PFSK-1 (cell line): Measurements from ENCODE around the gene APRT.

Source experiments
- FOXP2 ChIP-seq: optimal IDR thresholded peaks from 2 replicates; pipeline ENCODE3; 2011; ENCODE audit warnings: borderline replicate concordance, control low read depth, inconsistent platforms; ENCODE audit not compliant: insufficient read depth; ENCODE audit errors: extremely low read length, extremely low read depth
- POLR2AphosphoS5 ChIP-seq: IDR thresholded peaks from 2 replicates; pipeline ENCODE4 v1.6.1; 2012; ENCODE audit warnings: low read depth, mild to moderate bottlenecking, control low read depth, low read length, moderate library complexity
- SIN3A ChIP-seq: IDR thresholded peaks from 2 replicates; pipeline ENCODE4 v1.6.1; 2012; ENCODE audit warnings: mild to moderate bottlenecking, low read length, moderate library complexity, borderline replicate concordance; ENCODE audit not compliant: insufficient read depth
- TAF1 ChIP-seq: IDR thresholded peaks from 2 replicates; pipeline ENCODE4 v1.6.1; 2012; ENCODE audit warnings: low read length, control low read depth, borderline replicate concordance; ENCODE audit not compliant: insufficient read depth
- TF ChIP-seq, protein P1 (sequence below), 2 experiments: IDR thresholded peaks; 2 replicates each; pipeline versions ENCODE4 v1.6.1 to v1.8.0; 2011 to 2012; ENCODE audit warnings: low read depth in 2 of 2, low read length in 2 of 2, control low read depth in 1 of 2, inconsistent platforms in 1 of 2, mild to moderate bottlenecking in 1 of 2, moderate library complexity in 1 of 2; ENCODE audit not compliant: insufficient read depth in 1 of 2

DNA sequence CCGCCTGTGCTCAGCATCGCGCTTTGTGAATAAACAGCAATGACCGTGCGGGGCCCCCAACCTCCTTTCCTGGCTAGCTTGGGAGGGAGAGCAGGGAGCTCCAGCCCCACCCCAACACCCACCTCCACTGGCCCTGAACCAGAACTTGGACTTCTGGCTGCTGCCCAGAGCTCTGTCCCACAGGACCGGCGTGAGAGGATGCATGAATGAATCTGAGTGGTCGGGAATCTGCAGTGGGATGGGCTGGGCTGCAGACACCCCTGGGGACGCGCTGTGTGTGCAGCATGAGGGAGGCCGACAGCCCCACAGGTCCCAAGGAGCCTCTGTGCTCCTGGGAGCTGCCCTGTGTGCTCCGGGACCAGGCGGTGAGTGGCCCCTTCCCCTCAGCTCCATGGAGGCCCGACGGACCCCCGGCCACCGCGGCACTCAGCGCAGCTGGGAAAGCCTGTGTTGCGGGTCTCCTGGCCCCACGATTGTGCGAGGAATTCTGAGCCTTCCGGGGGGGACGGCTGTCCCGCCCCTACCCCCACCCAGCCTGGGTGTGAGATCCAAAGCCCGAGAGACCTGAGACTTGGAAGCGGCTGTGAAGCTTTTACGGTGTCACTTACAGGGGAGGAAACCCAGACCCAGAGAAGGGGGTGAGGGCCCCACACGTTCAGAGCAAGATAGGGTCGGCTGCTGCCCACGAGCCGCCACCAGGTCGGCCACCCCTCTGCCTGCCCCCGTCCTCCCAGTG is 32.2 kb downstream of the APRT start:
- TF ChIP-seq TAF1 (no peak), POLR2AphosphoS5 (no peak), SIN3A (no peak), FOXP2 (no peak)
- TF ChIP-seq, protein P1, sequence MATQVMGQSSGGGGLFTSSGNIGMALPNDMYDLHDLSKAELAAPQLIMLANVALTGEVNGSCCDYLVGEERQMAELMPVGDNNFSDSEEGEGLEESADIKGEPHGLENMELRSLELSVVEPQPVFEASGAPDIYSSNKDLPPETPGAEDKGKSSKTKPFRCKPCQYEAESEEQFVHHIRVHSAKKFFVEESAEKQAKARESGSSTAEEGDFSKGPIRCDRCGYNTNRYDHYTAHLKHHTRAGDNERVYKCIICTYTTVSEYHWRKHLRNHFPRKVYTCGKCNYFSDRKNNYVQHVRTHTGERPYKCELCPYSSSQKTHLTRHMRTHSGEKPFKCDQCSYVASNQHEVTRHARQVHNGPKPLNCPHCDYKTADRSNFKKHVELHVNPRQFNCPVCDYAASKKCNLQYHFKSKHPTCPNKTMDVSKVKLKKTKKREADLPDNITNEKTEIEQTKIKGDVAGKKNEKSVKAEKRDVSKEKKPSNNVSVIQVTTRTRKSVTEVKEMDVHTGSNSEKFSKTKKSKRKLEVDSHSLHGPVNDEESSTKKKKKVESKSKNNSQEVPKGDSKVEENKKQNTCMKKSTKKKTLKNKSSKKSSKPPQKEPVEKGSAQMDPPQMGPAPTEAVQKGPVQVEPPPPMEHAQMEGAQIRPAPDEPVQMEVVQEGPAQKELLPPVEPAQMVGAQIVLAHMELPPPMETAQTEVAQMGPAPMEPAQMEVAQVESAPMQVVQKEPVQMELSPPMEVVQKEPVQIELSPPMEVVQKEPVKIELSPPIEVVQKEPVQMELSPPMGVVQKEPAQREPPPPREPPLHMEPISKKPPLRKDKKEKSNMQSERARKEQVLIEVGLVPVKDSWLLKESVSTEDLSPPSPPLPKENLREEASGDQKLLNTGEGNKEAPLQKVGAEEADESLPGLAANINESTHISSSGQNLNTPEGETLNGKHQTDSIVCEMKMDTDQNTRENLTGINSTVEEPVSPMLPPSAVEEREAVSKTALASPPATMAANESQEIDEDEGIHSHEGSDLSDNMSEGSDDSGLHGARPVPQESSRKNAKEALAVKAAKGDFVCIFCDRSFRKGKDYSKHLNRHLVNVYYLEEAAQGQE (IDR thresholded peaks at IDR 0.05; ENCODE audit: insufficient read depth in 1 of 2, low read depth in 2 of 2, low read length in 2 of 2), result no peak
